ENCODE results near the gene NDUFV3. TPM values are rescaled to one million over a fixed set of nuclear protein-coding genes. Genes with fewer than 3 reads are reported as not detected.
"Not testable (repeated sequence)": the region's sequence is repeated elsewhere in the genome, so short reads cannot be mapped to it uniquely, and the experiment has no call there.

NDUFV3 gene
- polyA plus RNA-seq, 1 donor (not counting 4 experiments of a cell fraction or from before 2014, with no cell fraction given), result 28.9 TPM

GRCh38 chr21:42868196-42868595 is 24.9 kb upstream of the NDUFV3 start:
- H2AFZ ChIP-seq (ENCODE audit: control insufficient read depth, low read length), result no peak overlapping the region
- DNase-seq (ENCODE audit: low read depth, low spot score) (no peak), FAIRE-seq (no peak)
- TF ChIP-seq CTCF (optimal IDR thresholded peaks at IDR 0.05 in 1 of 3, IDR thresholded peaks at IDR 0.05 in 1 of 3, conservative IDR thresholded peaks at IDR 0.05 in 1 of 3; ENCODE audit: extremely low read depth in 1 of 3, insufficient read depth in 2 of 3, low read length in 3 of 3) (no peak), EZH2 (IDR thresholded peaks at IDR 0.05; ENCODE audit: low read length) (no peak)
- H3K4me1 ChIP-seq (ENCODE audit: control insufficient read depth, extremely low read depth, insufficient read depth, low read length), result no peaks in the 10 kb centered on the region
- H4K20me1 ChIP-seq (ENCODE audit: control insufficient read depth, extremely low read depth, insufficient read depth, low read length), result peaks cover 37% of the 10 kb centered on the region
- dilution Hi-C loops (cut with MboI; ENCODE audit: extremely low pct_ligation_motif_present, low sequenced_read_pairs), result no loop called here
- H3K9me1 ChIP-seq (ENCODE audit: control insufficient read depth, extremely low read depth, insufficient read depth, low read length), result peaks cover 2% of the 10 kb centered on the region
- peaks cover 41 to 57% of the 10 kb centered on the region in 2 experiments for H3K36me3 ChIP-seq (ENCODE audit: control insufficient read depth in 2 of 2, extremely low read depth in 1 of 2, insufficient read depth in 2 of 2, low read length in 2 of 2)
- H3K27me3 ChIP-seq (ENCODE audit: control insufficient read depth, extremely low read depth, insufficient read depth, low read length), result no peaks in the 10 kb centered on the region
- H3K4me2 ChIP-seq (ENCODE audit: control insufficient read depth, extremely low read depth, insufficient read depth, low read depth, low read length), result no peak overlapping the region
- no peak overlapping the region for H3K4me3 ChIP-seq (ENCODE audit: control insufficient read depth in 2 of 3, extremely low read depth in 1 of 3, insufficient read depth in 2 of 3, low read depth in 1 of 3, low read length in 3 of 3)
- no peak overlapping the region for H3K27ac ChIP-seq (ENCODE audit: control insufficient read depth, insufficient read depth, low read length)
- peaks cover 90% of the 10 kb centered on the region for H3K79me2 ChIP-seq (ENCODE audit: control insufficient read depth, insufficient read depth, low read length)
- H3K9me3 ChIP-seq (ENCODE audit: control insufficient read depth, low read depth, low read length), result no peaks in the 10 kb centered on the region
- H3K9ac ChIP-seq (ENCODE audit: control insufficient read depth, extremely low read depth, insufficient read depth, low read length), result no peak overlapping the region

GRCh38 chr21:42873096-42873495 is 20.0 kb upstream of the NDUFV3 start:
- no peaks in the 10 kb centered on the region for H3K27me3 ChIP-seq (ENCODE audit: control insufficient read depth, extremely low read depth, insufficient read depth, low read length)
- dilution Hi-C loops (cut with MboI; ENCODE audit: extremely low pct_ligation_motif_present, low sequenced_read_pairs), result no loop called here
- peaks cover 4% of the 10 kb centered on the region for H3K4me1 ChIP-seq (ENCODE audit: control insufficient read depth, extremely low read depth, insufficient read depth, low read length)
- no peak overlapping the region for H3K4me3 ChIP-seq (ENCODE audit: control insufficient read depth in 2 of 3, extremely low read depth in 1 of 3, insufficient read depth in 2 of 3, low read depth in 1 of 3, low read length in 3 of 3)
- H3K9ac ChIP-seq (ENCODE audit: control insufficient read depth, extremely low read depth, insufficient read depth, low read length), result no peak overlapping the region
- H2AFZ ChIP-seq (ENCODE audit: control insufficient read depth, low read length), result no peak overlapping the region
- TF ChIP-seq CTCF (optimal IDR thresholded peaks at IDR 0.05 in 1 of 3, IDR thresholded peaks at IDR 0.05 in 1 of 3, conservative IDR thresholded peaks at IDR 0.05 in 1 of 3; ENCODE audit: extremely low read depth in 1 of 3, insufficient read depth in 2 of 3, low read length in 3 of 3) (no peak), EZH2 (IDR thresholded peaks at IDR 0.05; ENCODE audit: low read length) (no peak)
- DNase-seq (ENCODE audit: low read depth, low spot score) (no peak), FAIRE-seq (no peak)
- peaks cover 81% of the 10 kb centered on the region for H3K79me2 ChIP-seq (ENCODE audit: control insufficient read depth, insufficient read depth, low read length)
- H3K27ac ChIP-seq (ENCODE audit: control insufficient read depth, insufficient read depth, low read length), result no peak overlapping the region
- peaks cover 6% of the 10 kb centered on the region for H4K20me1 ChIP-seq (ENCODE audit: control insufficient read depth, extremely low read depth, insufficient read depth, low read length)
- H3K4me2 ChIP-seq (ENCODE audit: control insufficient read depth, extremely low read depth, insufficient read depth, low read depth, low read length), result no peak overlapping the region
- peaks cover 3% of the 10 kb centered on the region for H3K9me1 ChIP-seq (ENCODE audit: control insufficient read depth, extremely low read depth, insufficient read depth, low read length)
- H3K36me3 ChIP-seq (ENCODE audit: control insufficient read depth in 2 of 2, extremely low read depth in 1 of 2, insufficient read depth in 2 of 2, low read length in 2 of 2), result peaks cover 29 to 37% of the 10 kb centered on the region in 2 experiments
- no peaks in the 10 kb centered on the region for H3K9me3 ChIP-seq (ENCODE audit: control insufficient read depth, low read depth, low read length)

- H3K9ac ChIP-seq (ENCODE audit: control insufficient read depth, extremely low read depth, insufficient read depth, low read length); DNase-seq (ENCODE audit: low read depth, low spot score); H4K20me1 ChIP-seq (ENCODE audit: control insufficient read depth, extremely low read depth, insufficient read depth, low read length); H3K4me3 ChIP-seq (ENCODE audit: control insufficient read depth in 2 of 3, extremely low read depth in 1 of 3, insufficient read depth in 2 of 3, low read depth in 1 of 3, low read length in 3 of 3); H3K4me1 ChIP-seq (ENCODE audit: control insufficient read depth, extremely low read depth, insufficient read depth, low read length); dilution Hi-C loops (cut with MboI; ENCODE audit: extremely low pct_ligation_motif_present, low sequenced_read_pairs); H3K9me3 ChIP-seq (ENCODE audit: control insufficient read depth, low read depth, low read length); H3K27ac ChIP-seq (ENCODE audit: control insufficient read depth, insufficient read depth, low read length); H2AFZ ChIP-seq (ENCODE audit: control insufficient read depth, low read length); H3K27me3 ChIP-seq (ENCODE audit: control insufficient read depth, extremely low read depth, insufficient read depth, low read length); H3K9me1 ChIP-seq (ENCODE audit: control insufficient read depth, extremely low read depth, insufficient read depth, low read length); H3K4me2 ChIP-seq (ENCODE audit: control insufficient read depth, extremely low read depth, insufficient read depth, low read depth, low read length); FAIRE-seq: not testable (repeated sequence)
- Histone ChIP-seq H3K36me3 (ENCODE audit: control insufficient read depth in 2 of 2, extremely low read depth in 1 of 2, insufficient read depth in 2 of 2, low read length in 2 of 2) (peaks cover 18 to 24% of the 10 kb centered on the region in 2 experiments), H3K79me2 (ENCODE audit: control insufficient read depth, insufficient read depth, low read length) (peaks cover 81% of the 10 kb centered on the region)
Measured at GRCh38 chr21:42875811-42876210, 17.3 kb upstream of the NDUFV3 start.
